Pons (tissue), 1 donor: ENCODE measurements around the gene EXOC3.

Experiments used
- DNase-seq: peaks from one replicate; pipeline ENCODE4 v3.0.0-alpha.2; 2016; ENCODE audit warnings: low spot score

EXOC3 gene

GRCh38 chr5:457195-457961 is 14.4 kb downstream of the EXOC3 start:
- no peak for DNase-seq

- DNase-seq: no peak
Observed at GRCh38 chr5:458547-459353, 15.8 kb downstream of the EXOC3 start.

- no peak for DNase-seq
Observed at GRCh38 chr5:459562-460272, 16.7 kb downstream of the EXOC3 start.

- no peak for DNase-seq
Observed at GRCh38 chr5:460273-460625, 17.3 kb downstream of the EXOC3 start.

- DNase-seq: no peak
Observed at GRCh38 chr5:462051-462481, 19.1 kb downstream of the EXOC3 start.

- DNase-seq: no peak
Observed at GRCh38 chr5:463301-463700, 20.3 kb downstream of the EXOC3 start.

GRCh38 chr5:463952-464351 is 21.0 kb downstream of the EXOC3 start:
- no peak for DNase-seq

- no peak for DNase-seq
Observed at GRCh38 chr5:464446-464842, 21.5 kb downstream of the EXOC3 start.

- DNase-seq: no peak
Observed at GRCh38 chr5:464843-465590, 22.0 kb downstream of the EXOC3 start.

- DNase-seq: no peak
Observed at GRCh38 chr5:465591-466403, 22.8 kb downstream of the EXOC3 start.

- no peak for DNase-seq
Observed at GRCh38 chr5:466661-467310, 23.8 kb downstream of the EXOC3 start.

GRCh38 chr5:468401-468800 is 25.4 kb downstream of the EXOC3 start:
- no peak for DNase-seq

- DNase-seq: no peak
Observed at GRCh38 chr5:469752-470483, 26.9 kb downstream of the EXOC3 start.

- DNase-seq: no peak
Observed at GRCh38 chr5:470961-471749, 28.2 kb downstream of the EXOC3 start.

GRCh38 chr5:471750-472058 is 28.7 kb downstream of the EXOC3 start:
- DNase-seq: peak; percentile 10

GRCh38 chr5:472076-472655 is 29.2 kb downstream of the EXOC3 start:
- no peak for DNase-seq

GRCh38 chr5:472656-473550 is 29.9 kb downstream of the EXOC3 start:
- DNase-seq: peak; percentile 67
